GM18519 (cell line): Measurements from ENCODE around the gene RYR3.

Experiments
- ATAC-seq: cut with Tn5 transposase; IDR thresholded peaks from one replicate; pipeline ENCODE4 v1.9.1; 2021; ENCODE audit warnings: mild to moderate bottlenecking, moderate library complexity; ENCODE audit not compliant: unreplicated experiment, low FRiP score

RYR3 gene

GRCh38 chr15:33679061-33679460 lies 368.3 kb downstream of the RYR3 start:
- ATAC-seq, result no peak

- no peak for ATAC-seq
Measured at GRCh38 chr15:33680336-33680735, 369.6 kb downstream of the RYR3 start.

GRCh38 chr15:33693166-33693800 lies 382.5 kb downstream of the RYR3 start:
- no peak for ATAC-seq

GRCh38 chr15:33698126-33698525 lies 387.4 kb downstream of the RYR3 start:
- ATAC-seq, result no peak

- ATAC-seq, result no peak
Measured at GRCh38 chr15:33699145-33699544, 388.4 kb downstream of the RYR3 start.

- ATAC-seq, result no peak
Measured at GRCh38 chr15:33699691-33700447, 389.1 kb downstream of the RYR3 start.

GRCh38 chr15:33700695-33701303 lies 390.0 kb downstream of the RYR3 start:
- peak; percentile 64 for ATAC-seq

GRCh38 chr15:33701304-33701696 lies 390.5 kb downstream of the RYR3 start:
- ATAC-seq, result no peak

- no peak for ATAC-seq
Measured at GRCh38 chr15:33706173-33706572, 395.4 kb downstream of the RYR3 start.

- no peak for ATAC-seq
Measured at GRCh38 chr15:33710748-33711147, 400.0 kb downstream of the RYR3 start.

GRCh38 chr15:33716025-33716424 lies 405.3 kb downstream of the RYR3 start:
- no peak for ATAC-seq

- no peak for ATAC-seq
Measured at GRCh38 chr15:33720952-33721351, 410.2 kb downstream of the RYR3 start.

- peak; percentile 88 for ATAC-seq
Measured at GRCh38 chr15:33722005-33722672, 411.4 kb downstream of the RYR3 start.

- no peak for ATAC-seq
Measured at GRCh38 chr15:33722673-33723015, 411.9 kb downstream of the RYR3 start.

GRCh38 chr15:33724321-33725036 lies 413.7 kb downstream of the RYR3 start:
- no peak for ATAC-seq

- no peak for ATAC-seq
Measured at GRCh38 chr15:33729653-33730052, 418.9 kb downstream of the RYR3 start.

- ATAC-seq, result no peak
Measured at GRCh38 chr15:33730815-33731214, 420.0 kb downstream of the RYR3 start.

- no peak for ATAC-seq
Measured at GRCh38 chr15:33735143-33735542, 424.4 kb downstream of the RYR3 start.

GRCh38 chr15:33735637-33736247 lies 425.0 kb downstream of the RYR3 start:
- ATAC-seq, result no peak
